GF-D8 (cell line): ENCODE measurements around the gene PDE6B.
"Not testable (repeated sequence)": the region's sequence is repeated elsewhere in the genome, so short reads cannot be mapped to it uniquely, and the experiment has no call there.

Source experiments
- DNase-seq: peaks from one replicate; lab custom pipeline; 2025; lab: John Stamatoyannopoulos, UW

Gene PDE6B

DNA sequence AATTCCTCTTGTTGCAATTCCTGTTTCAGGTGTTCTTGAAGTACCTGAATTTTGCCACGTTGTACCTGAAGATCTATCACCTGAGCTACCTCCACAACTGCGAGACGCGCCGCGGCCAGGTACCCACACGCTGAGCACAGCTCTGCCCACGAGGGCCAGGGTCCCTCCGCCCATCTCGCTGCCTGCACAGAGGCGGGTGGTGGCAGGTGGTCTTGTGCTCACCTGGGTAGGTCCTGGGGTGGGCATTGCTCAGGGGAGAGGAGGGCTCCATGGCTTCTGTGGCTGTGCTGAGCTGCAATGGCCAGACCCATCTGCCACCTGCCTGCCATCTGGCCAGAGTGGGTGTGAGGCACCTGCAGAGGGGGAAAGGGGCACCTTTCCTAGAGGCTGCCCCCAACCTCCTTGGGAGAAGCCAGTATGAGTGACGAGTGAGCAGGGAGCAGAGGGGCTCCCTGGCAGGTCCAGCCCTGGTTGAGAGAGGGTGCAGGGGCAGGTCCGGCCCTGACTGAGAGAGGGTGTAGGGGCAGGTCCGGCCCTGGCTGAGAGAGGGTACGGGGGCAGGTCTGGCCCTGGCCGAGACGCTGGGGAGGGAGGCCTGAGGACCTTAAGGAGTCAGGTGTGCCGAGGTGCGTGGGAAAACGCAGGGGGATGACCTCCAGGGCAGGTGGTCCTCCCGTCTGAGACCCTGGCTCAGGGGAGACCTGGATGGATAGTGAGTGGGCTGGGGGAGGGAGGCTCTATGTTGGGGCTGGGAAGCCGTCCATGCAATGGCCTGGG lies 10.7 kb downstream of the PDE6B start:
- no peak for DNase-seq

- DNase-seq: no peak
Observed at GRCh38 chr4:636628-637159, 11.3 kb downstream of the PDE6B start.

GRCh38 chr4:637536-638280 lies 12.3 kb downstream of the PDE6B start:
- no peak for DNase-seq

DNA sequence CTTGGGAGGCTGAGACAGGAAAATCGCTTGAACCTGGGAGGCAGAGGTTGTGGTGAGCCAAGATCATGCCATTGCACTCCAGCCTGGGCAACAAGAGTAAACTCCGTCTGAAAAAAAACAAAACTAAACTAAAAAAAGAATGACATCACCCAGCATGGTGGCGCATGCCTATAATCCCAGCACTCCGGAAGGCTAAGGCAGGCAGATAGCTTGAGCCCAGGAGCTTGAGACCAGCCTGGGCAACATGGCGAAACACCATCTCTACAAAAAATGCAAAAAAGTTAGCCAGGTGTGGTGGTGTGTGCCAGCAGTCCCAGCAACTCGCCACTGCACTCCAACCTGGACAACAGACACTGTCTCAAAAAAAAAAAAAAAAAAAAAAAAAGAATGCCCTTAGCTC lies 17.0 kb downstream of the PDE6B start:
- DNase-seq: not testable (repeated sequence)

GRCh38 chr4:646460-646859 lies 21.1 kb downstream of the PDE6B start:
- no peak for DNase-seq

- no peak for DNase-seq
Observed at GRCh38 chr4:647481-647880, 22.1 kb downstream of the PDE6B start.

- no peak for DNase-seq
Observed at GRCh38 chr4:648579-649292, 23.4 kb downstream of the PDE6B start.

DNA sequence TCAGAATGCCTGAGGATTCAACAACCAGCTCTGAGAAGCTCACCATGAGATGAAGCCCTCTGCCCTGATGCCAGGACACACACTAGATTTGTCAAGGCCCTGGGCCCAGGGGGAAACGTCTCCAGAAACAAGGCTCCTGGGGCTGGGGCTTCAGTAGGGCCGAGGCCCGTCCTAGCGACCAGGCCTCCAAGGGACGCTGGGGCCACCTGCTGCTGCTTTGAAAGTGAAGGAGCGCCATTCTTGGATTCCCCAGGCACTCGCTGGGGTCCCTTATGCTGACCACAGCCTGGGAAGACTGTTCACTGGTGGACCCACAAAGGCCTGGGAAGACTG lies 23.9 kb downstream of the PDE6B start:
- no peak for DNase-seq

DNA sequence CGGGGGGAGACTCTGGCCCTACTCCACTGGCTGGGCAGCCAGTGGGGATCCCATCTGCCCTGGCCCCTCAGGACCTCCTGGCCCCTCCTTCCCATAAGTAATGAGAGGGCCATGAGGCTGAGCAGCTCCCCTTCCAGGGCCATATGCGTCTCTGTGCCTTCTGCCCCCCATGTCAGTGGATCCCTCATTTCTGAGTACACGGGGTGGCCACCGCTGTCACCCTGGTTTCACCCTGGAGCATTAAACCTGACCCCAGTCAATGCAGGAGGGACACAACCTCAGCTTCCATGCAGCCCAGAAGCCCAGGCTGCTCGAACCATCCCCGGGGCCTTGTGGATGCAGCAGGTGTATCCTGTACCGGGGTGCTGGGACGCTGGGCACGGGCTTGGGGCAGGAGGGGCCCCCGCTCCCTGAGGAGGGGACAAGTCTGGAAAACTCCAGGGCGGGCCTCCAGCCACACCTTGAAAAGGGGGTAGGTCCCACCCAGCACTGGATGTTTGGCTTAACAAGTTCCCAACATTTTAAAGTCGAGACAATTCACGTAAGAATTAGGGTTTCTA lies 24.5 kb downstream of the PDE6B start:
- DNase-seq: no peak

DNA sequence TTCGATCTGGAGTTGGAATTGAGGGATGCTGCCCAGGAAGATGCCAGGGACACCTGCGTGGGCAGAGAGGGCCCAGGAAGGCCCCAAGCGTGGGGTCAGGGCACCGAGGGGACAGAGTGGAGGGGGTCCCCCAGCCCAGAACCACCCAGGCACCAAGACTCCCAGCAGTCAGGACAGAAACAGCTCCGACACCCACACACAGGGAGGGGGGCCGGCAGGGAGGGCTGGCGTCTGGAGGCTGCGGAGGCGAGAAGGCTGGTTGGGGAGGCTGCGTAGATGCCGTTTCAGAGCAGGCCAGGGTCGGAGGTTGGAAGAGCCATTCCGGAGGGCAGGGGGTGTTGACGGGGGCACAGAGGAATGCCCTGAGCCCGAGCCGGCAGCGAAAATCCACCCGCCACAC lies 25.1 kb downstream of the PDE6B start:
- no peak for DNase-seq

- no peak for DNase-seq
Observed at GRCh38 chr4:650951-651883, 25.8 kb downstream of the PDE6B start.

- DNase-seq: no peak
Observed at GRCh38 chr4:651884-652642, 26.7 kb downstream of the PDE6B start.

DNA sequence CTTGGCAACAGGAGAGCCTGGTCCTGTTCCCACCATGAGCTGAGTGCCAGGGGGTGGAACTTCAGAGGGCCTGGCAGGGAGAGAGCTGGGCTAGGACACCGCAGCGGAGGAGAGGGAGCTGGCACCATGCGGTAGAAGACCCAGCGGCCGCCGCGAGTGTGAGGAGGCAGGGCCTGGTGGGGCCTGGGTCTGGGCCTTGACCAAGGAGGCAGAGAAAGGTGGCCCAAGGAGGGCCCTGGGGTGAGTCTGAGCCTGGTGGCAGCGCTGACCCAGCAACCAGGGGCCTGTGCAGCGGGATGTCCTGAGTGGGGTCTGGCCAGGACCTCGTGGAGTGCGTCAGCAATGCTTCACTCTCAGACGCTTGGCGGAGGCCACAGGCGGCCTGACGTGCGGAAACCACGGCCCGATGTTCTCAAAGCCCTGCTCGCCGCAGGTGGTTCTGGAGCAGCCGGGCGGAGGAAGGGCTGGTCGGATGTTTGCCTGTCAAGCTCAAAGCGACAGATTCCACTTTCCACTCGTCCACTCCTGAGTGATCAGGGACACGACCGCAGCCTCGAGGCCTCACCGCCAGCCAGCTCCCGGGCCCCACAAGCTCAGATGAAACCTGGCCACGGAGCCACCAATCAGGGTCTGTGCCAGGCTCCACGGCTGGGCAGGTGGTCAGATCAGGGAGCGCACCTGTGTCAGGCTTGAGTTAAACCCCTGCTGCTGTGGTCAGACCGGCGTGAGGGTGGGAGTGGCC lies 27.9 kb downstream of the PDE6B start:
- no peak for DNase-seq

GRCh38 chr4:653831-654502 lies 28.6 kb downstream of the PDE6B start:
- no peak for DNase-seq

- no peak for DNase-seq
Observed at GRCh38 chr4:654503-654845, 29.1 kb downstream of the PDE6B start.

DNA sequence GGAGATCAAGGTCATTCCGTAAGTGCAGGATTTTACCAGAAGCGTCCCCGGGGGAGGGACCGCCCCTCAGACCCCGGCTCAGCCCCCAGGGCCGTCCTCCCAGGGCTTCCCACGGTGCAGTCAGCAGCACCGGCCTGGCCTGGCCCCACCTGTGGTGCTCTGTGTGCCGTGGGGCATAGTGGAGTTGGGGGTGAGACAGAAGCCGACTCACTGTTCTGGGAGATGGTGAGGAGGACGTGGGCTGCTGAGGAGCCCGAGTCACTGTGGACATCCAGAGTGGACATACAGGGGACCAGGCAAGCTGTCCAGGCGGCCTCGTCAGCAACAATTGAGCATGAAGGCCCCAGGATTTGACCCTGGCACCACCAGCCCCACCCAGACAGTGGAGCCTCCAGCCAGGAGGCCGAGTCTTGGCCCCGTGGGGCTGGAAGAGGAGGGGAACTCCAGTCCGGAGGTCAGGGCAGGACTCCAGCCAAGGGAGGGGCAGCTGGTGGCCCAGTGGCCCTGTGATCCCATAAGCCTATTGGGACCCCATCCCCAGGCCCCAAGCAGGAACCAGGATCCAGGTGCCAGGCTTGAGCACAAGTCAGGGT lies 29.6 kb downstream of the PDE6B start:
- no peak for DNase-seq

GRCh38 chr4:655464-656151 lies 30.2 kb downstream of the PDE6B start:
- no peak for DNase-seq
